ENCODE data around the gene PARN. TPM values are rescaled to one million over a fixed set of nuclear protein-coding genes. Genes with fewer than 3 reads are reported as not detected.

The PARN gene
- total RNA-seq, 1 experiment from 2014 or later = 56.2 TPM

- Histone ChIP-seq H2AK5ac (ENCODE audit: insufficient read length, low read length) (no peak overlapping the region), H4K91ac (ENCODE audit: insufficient read length, low read depth, low read length) (no peak overlapping the region), H3K79me1 (ENCODE audit: insufficient read depth, low read depth, low read length, poor library complexity, severe bottlenecking) (no peaks in the 10 kb centered on the region), H3K56ac (ENCODE audit: insufficient read length, low read depth, low read length) (no peak overlapping the region), H3K18ac (ENCODE audit: insufficient read length, low read depth, low read length) (no peak overlapping the region), H3T11ph (ENCODE audit: low read length) (no peak overlapping the region), H3K9me3 (ENCODE audit: control insufficient read depth, low read depth, low read length) (no peaks in the 10 kb centered on the region), H3K14ac (ENCODE audit: insufficient read depth, low read length) (no peak overlapping the region), H2BK20ac (ENCODE audit: low read depth, low read length, poor library complexity, severe bottlenecking) (no peak overlapping the region), H2BK12ac (ENCODE audit: insufficient read length, low read depth, low read length) (no peak overlapping the region), H4K5ac (ENCODE audit: insufficient read length, low read depth, low read length) (no peak overlapping the region), H2BK120ac (ENCODE audit: low read depth, low read length, poor library complexity, severe bottlenecking) (no peak overlapping the region), H3K9ac (ENCODE audit: extremely low read depth, insufficient read length, low read length) (no peak overlapping the region), H3K27me3 (ENCODE audit: insufficient read depth, low read length) (no peaks in the 10 kb centered on the region), H3K4me1 (ENCODE audit: insufficient read depth, low read length) (no peaks in the 10 kb centered on the region), H3K4me2 (ENCODE audit: insufficient read depth, insufficient read length, low read length) (no peak overlapping the region), H4K8ac (replicated peaks; ENCODE audit: insufficient read length, low read depth, low read length) (no peak overlapping the region), H3K79me2 (ENCODE audit: insufficient read depth, low read length) (no peaks in the 10 kb centered on the region), H3K23me2 (ENCODE audit: insufficient read length, low read depth, low read length, poor library complexity, severe bottlenecking) (no peaks in the 10 kb centered on the region), H3K27ac (ENCODE audit: insufficient read length, low read depth, low read length) (no peak overlapping the region), H2BK15ac (ENCODE audit: low read depth, low read length) (no peak overlapping the region), H4K20me1 (ENCODE audit: control insufficient read depth, insufficient read depth, insufficient read length) (no peaks in the 10 kb centered on the region), H2BK5ac (ENCODE audit: insufficient read length, low read length) (no peak overlapping the region), H3K23ac (ENCODE audit: insufficient read length, low read depth, low read length) (no peak overlapping the region), H2AFZ (ENCODE audit: low read length) (no peak overlapping the region), H3K4ac (ENCODE audit: low read depth, low read length) (no peak overlapping the region)
- no peak for TF ChIP-seq CTCF (conservative IDR thresholded peaks at IDR 0.05)
- no peak overlapping the region for H3K4me3 Mint-ChIP-seq
- no peak overlapping the region for H3K27ac Mint-ChIP-seq
- peaks cover 0 to 4% of the 10 kb centered on the region in 2 experiments; a peak in 2 of 4 replicates for H3K4me1 Mint-ChIP-seq
- H3K36me3 Mint-ChIP-seq (ENCODE audit: insufficient read depth in 1 of 3, low read depth in 3 of 3) = no peaks in the 10 kb centered on the region
- no peaks in the 10 kb centered on the region for H3K9me3 Mint-ChIP-seq
- WGBS (ENCODE audit: extremely low coverage, insufficient read length, low lambda C conversion rate) = no CpG with 5 or more reads among the region's 5 CpGs
- no peaks in the 10 kb centered on the region for H3K27me3 Mint-ChIP-seq (ENCODE audit: low read depth)
- DNase-seq = no peak
These were observed 220.5 kb downstream of the PARN start for GRCh38 chr16:14409563-14409962.
